HCT116 (cell line): ENCODE measurements around the gene KIF26A. TPM values are rescaled to one million over a fixed set of nuclear protein-coding genes. Genes with fewer than 3 reads are reported as not detected.

Experiments
- ATAC-seq: fragments of 200-7000 bp; cut with Tn5 transposase; 2 replicates; pipeline ENCODE4 v1.9.1; 2020; ENCODE audit warnings: mild to moderate bottlenecking, moderate library complexity
- BruUV-seq: library from RNA; stranded (reverse); fragments of 400-500 nt; replicated peaks from 2 replicates; lab custom pipeline; 2021; lab: Mats Ljungman, UMichigan
- CTCF ChIA-PET: fragments of 300-600 bp; sonication (Branson Sonifier 250); formaldehyde crosslinking; loops from one replicate; lab custom pipeline; 2021; ENCODE audit warnings: antibody characterized with exemption; lab: Charles Lee
- POLR2A ChIA-PET: fragments of 300-600, 350-600 bp; sonication (Branson Sonifier 250); formaldehyde crosslinking; loops from one replicate; lab custom pipeline; 2021; ENCODE audit warnings: antibody characterized with exemption; lab: Charles Lee
- RAD21 ChIA-PET, 2 experiments: fragments of 300-600 bp; sonication (Branson Sonifier 250); formaldehyde crosslinking; loops; one replicate each; lab custom pipeline; 2023; ENCODE audit warnings: low total read pairs in 2 of 2; ENCODE audit not compliant: uncharacterized antibody in 2 of 2, unreplicated experiment in 2 of 2, low non-redundant PET in 1 of 2; lab: Charles Lee
- DNase-seq: peaks from one replicate; pipeline ENCODE4 v3.0.0-alpha.2; 2010; ENCODE audit warnings: low read depth, low spot score
- H2AFZ ChIP-seq: fragments of 200-600 bp; shearing (Covaris generic), sonication (generic); 2 replicates; pipeline ENCODE4 v1.6.1; 2017; ENCODE audit warnings: low read depth, mixed run types, mixed read lengths, antibody characterized with exemption, low read length; ENCODE audit not compliant: poor library complexity, severe bottlenecking
- H3K27ac ChIP-seq: 2 replicates; pipeline ENCODE4 v1.5.1; 2012; ENCODE audit warnings: low read depth, low read length
- H3K27me3 ChIP-seq: fragments of 200-600 bp; sonication (generic); 2 replicates; pipeline ENCODE4 v1.6.1; 2016; ENCODE audit warnings: mixed run types, low read length, mixed read lengths; ENCODE audit not compliant: insufficient read depth
- H3K36me3 ChIP-seq, 2 experiments: fragments of 200-500 bp in 1 of 2; fragments of 200-600 bp in 1 of 2; sonication (Bioruptor generic) in 1 of 2; sonication (generic) in 1 of 2; 2 replicates each; pipeline versions ENCODE4 v1.5.1 to v1.6.1; 2014 to 2016; ENCODE audit warnings: low read length in 2 of 2, inconsistent platforms in 1 of 2, mixed read lengths in 1 of 2, mixed run types in 1 of 2; ENCODE audit not compliant: insufficient read depth in 2 of 2, control insufficient read depth in 1 of 2
- H3K4me1 ChIP-seq, 2 experiments: fragments of 200-600 bp in 1 of 2; sonication (generic) in 1 of 2; 2 replicates each; pipeline versions ENCODE4 v1.5.1 to v1.6.1; 2012 to 2017; ENCODE audit warnings: low read length in 2 of 2, inconsistent platforms in 1 of 2, mild to moderate bottlenecking in 1 of 2, mixed read lengths in 1 of 2, mixed run types in 1 of 2, moderate library complexity in 1 of 2; ENCODE audit not compliant: insufficient read depth in 2 of 2, control insufficient read depth in 1 of 2
- H3K4me2 ChIP-seq: fragments of 200-600 bp; sonication (generic); 2 replicates; pipeline ENCODE4 v1.6.1; 2017; ENCODE audit warnings: mixed run types, low read length, mixed read lengths
- H3K4me3 ChIP-seq, 2 experiments: fragments of 200-600 bp in 1 of 2; sonication (generic) in 1 of 2; replicated peaks in 1 of 2; 2 replicates each; pipeline ENCODE4 v1.5.1; 2011 to 2016; ENCODE audit warnings: low read length in 2 of 2, control low read depth in 1 of 2, low read depth in 1 of 2, mild to moderate bottlenecking in 1 of 2, mixed read lengths in 1 of 2, mixed run types in 1 of 2
- H3K79me2 ChIP-seq: fragments of 200-600 bp; sonication (generic); 2 replicates; pipeline ENCODE4 v1.6.1; 2017; ENCODE audit warnings: mild to moderate bottlenecking, mixed run types, low read length, moderate library complexity, mixed read lengths; ENCODE audit not compliant: insufficient read depth
- H3K9ac ChIP-seq: fragments of 200-600 bp; sonication (generic); 2 replicates; pipeline ENCODE4 v1.6.1; 2016; ENCODE audit warnings: low read length, mixed read lengths
- H3K9me2 ChIP-seq: fragments of 200-600 bp; sonication (generic), shearing (Covaris generic); 2 replicates; pipeline ENCODE4 v1.6.1; 2017; ENCODE audit warnings: mixed run types, mild to moderate bottlenecking, moderate library complexity; ENCODE audit not compliant: insufficient read depth
- H3K9me3 ChIP-seq, 2 experiments: fragments of 200-500 bp in 1 of 2; fragments of 200-600 bp in 1 of 2; sonication (Bioruptor generic) in 1 of 2; sonication (generic) in 1 of 2; 2 replicates each; pipeline ENCODE4 v1.6.1; 2014 to 2017; ENCODE audit warnings: low read length in 2 of 2, mixed read lengths in 2 of 2, inconsistent platforms in 1 of 2, low read depth in 1 of 2, mild to moderate bottlenecking in 1 of 2, mixed run types in 1 of 2, moderate library complexity in 1 of 2; ENCODE audit not compliant: control insufficient read depth in 1 of 2, insufficient read depth in 1 of 2
- H4K20me1 ChIP-seq: fragments of 200-600 bp; sonication (generic), shearing (Covaris generic); 2 replicates; pipeline ENCODE4 v1.6.1; 2017; ENCODE audit warnings: mixed run types, mild to moderate bottlenecking, moderate library complexity; ENCODE audit not compliant: insufficient read depth
- ATF3 ChIP-seq: IDR thresholded peaks from 2 replicates; pipeline ENCODE4 v1.6.1; 2012
- CEBPB ChIP-seq: IDR thresholded peaks from 2 replicates; pipeline ENCODE4 v1.6.1; 2012; ENCODE audit warnings: low read depth
- CTCF ChIP-seq, 3 experiments: fragments of 200-600 bp in 1 of 3; sonication (generic) in 1 of 3; IDR thresholded peaks in 2 of 3; conservative IDR thresholded peaks in 1 of 3; 2 replicates each; pipeline ENCODE4 v1.5.1; 2012 to 2017; ENCODE audit warnings: low read depth in 2 of 3, low read length in 2 of 3, antibody characterized with exemption in 1 of 3, borderline replicate concordance in 1 of 3, control low read depth in 1 of 3, mild to moderate bottlenecking in 1 of 3, mixed read lengths in 1 of 3, mixed run types in 1 of 3, moderate library complexity in 1 of 3; ENCODE audit not compliant: insufficient read depth in 1 of 3
- EGR1 ChIP-seq: IDR thresholded peaks from 2 replicates; pipeline ENCODE4 v1.6.1; 2012; ENCODE audit warnings: low read depth
- ELF1 ChIP-seq: IDR thresholded peaks from 2 replicates; pipeline ENCODE4 v1.6.1; 2012; ENCODE audit warnings: low read depth, borderline replicate concordance
- EZH2phosphoT487 ChIP-seq: fragments of 200-600 bp; IDR thresholded peaks from 2 replicates; pipeline ENCODE4 v1.6.1; 2018; ENCODE audit warnings: antibody characterized with exemption, borderline replicate concordance
- FOSL1 ChIP-seq: IDR thresholded peaks from 2 replicates; pipeline ENCODE4 v1.6.1; 2012; ENCODE audit warnings: low read depth
- JUND ChIP-seq: IDR thresholded peaks from 2 replicates; pipeline ENCODE4 v1.6.1; 2012
- MAX ChIP-seq: IDR thresholded peaks from 2 replicates; pipeline ENCODE4 v1.6.1; 2012
- POLR2A ChIP-seq: IDR thresholded peaks from 2 replicates; pipeline ENCODE4 v1.7.0; 2011; ENCODE audit warnings: borderline replicate concordance; ENCODE audit not compliant: insufficient read depth, insufficient read length; ENCODE audit errors: extremely low read depth
- POLR2AphosphoS5 ChIP-seq: IDR thresholded peaks from 2 replicates; pipeline ENCODE4 v1.6.1; 2011; ENCODE audit warnings: mild to moderate bottlenecking, low read depth, low read length, moderate library complexity
- SIN3A ChIP-seq: IDR thresholded peaks from 2 replicates; pipeline ENCODE4 v1.6.1; 2012; ENCODE audit warnings: low read depth
- SRF ChIP-seq: IDR thresholded peaks from 2 replicates; pipeline ENCODE4 v1.6.1; 2012; ENCODE audit warnings: low read depth
- TCF7L2 ChIP-seq: IDR thresholded peaks from 2 replicates; pipeline ENCODE4 v1.7.0; 2011; ENCODE audit warnings: borderline replicate concordance, inconsistent platforms; ENCODE audit not compliant: insufficient read depth, insufficient read length; ENCODE audit errors: extremely low read depth
- YY1 ChIP-seq: IDR thresholded peaks from 2 replicates; pipeline ENCODE4 v1.6.1; 2011; ENCODE audit warnings: low read length, low read depth, moderate library complexity, mild to moderate bottlenecking; ENCODE audit not compliant: insufficient replicate concordance; ENCODE audit errors: extremely low read depth
- ZBTB33 ChIP-seq: IDR thresholded peaks from 2 replicates; pipeline ENCODE4 v1.6.1; 2011; ENCODE audit warnings: mild to moderate bottlenecking, low read length, moderate library complexity; ENCODE audit not compliant: insufficient replicate concordance; ENCODE audit errors: extremely low read depth
- ZFX ChIP-seq: fragments of 450-650 bp; IDR thresholded peaks from 2 replicates; pipeline ENCODE4 v1.6.1; 2017
- ZNF274 ChIP-seq: fragments of 200-500 bp; sonication (Bioruptor generic); IDR thresholded peaks from 2 replicates; pipeline ENCODE4 v1.6.1; 2014; ENCODE audit warnings: mild to moderate bottlenecking, low read depth, low read length, inconsistent platforms
- intact Hi-C: fragments of 100-400 bp; cut with micrococcal nuclease; formaldehyde crosslinking; loops from 2 replicates; pipeline ENCODE4 v1.10.0; 2022
- total RNA-seq: library from RNA; stranded (reverse); gene quantifications from one replicate; pipeline ENCODE4 v1.2.1, GENCODE V29; 2021; ENCODE audit not compliant: unreplicated experiment

Gene KIF26A
- total RNA-seq, 1 experiment from 2014 or later, result 10.2 TPM

- no peak for TF ChIP-seq CTCF (IDR thresholded peaks at IDR 0.05 in 2 of 3, conservative IDR thresholded peaks at IDR 0.05 in 1 of 3; ENCODE audit: borderline replicate concordance in 1 of 3, insufficient read depth in 1 of 3, low read depth in 2 of 3, low read length in 2 of 3)
- no peak for TF ChIP-seq MAX
- no peak for TF ChIP-seq ZBTB33
- TF ChIP-seq POLR2AphosphoS5, result no peak
- TF ChIP-seq ZNF274, result no peak
- no peak for TF ChIP-seq SRF
These were observed 46.1 kb downstream of the KIF26A start (continued) for GRCh38 chr14:104184506-104184905.

GRCh38 chr14:104184911-104185499, 46.6 kb downstream of the KIF26A start:
- CTCF ChIA-PET, result no interaction called here
- DNase-seq (no peak), ATAC-seq (no peak)
- Histone ChIP-seq H3K9ac (no peak overlapping the region), H3K9me3 (no peaks in the 10 kb centered on the region), H2AFZ (no peak overlapping the region), H3K27ac (no peak overlapping the region), H3K36me3 (no peaks in the 10 kb centered on the region), H3K4me1 (peaks cover 5 to 13% of the 10 kb centered on the region in 2 experiments; a peak in 3 of 4 replicates), H3K79me2 (no peaks in the 10 kb centered on the region), H3K4me3 (no peak overlapping the region), H3K4me2 (no peak overlapping the region), H3K27me3 (no peaks in the 10 kb centered on the region), H3K9me2 (no peaks in the 10 kb centered on the region), H4K20me1 (no peaks in the 10 kb centered on the region)
- no TSS peak for BruUV-seq
- RAD21 ChIA-PET, result no interaction called here
- POLR2A ChIA-PET, result no interaction called here
- intact Hi-C loops, result no loop called here
- no peak for TF ChIP-seq ATF3
- TF ChIP-seq ZFX, result no peak
- TF ChIP-seq CEBPB, result no peak
- no peak for TF ChIP-seq YY1
- no peak for TF ChIP-seq ELF1
- no peak for TF ChIP-seq POLR2A
- TF ChIP-seq FOSL1, result no peak
- TF ChIP-seq POLR2AphosphoS5, result no peak
- no peak for TF ChIP-seq SRF
- TF ChIP-seq SIN3A, result no peak
- TF ChIP-seq EZH2phosphoT487, result no peak
- TF ChIP-seq EGR1, result no peak
- TF ChIP-seq JUND, result no peak
- no peak for TF ChIP-seq TCF7L2
